Left ventricle myocardium inferior (tissue), 1 donor: ENCODE results near the gene DNM1. TPM values are rescaled to one million over a fixed set of nuclear protein-coding genes. Genes with fewer than 3 reads are reported as not detected.

ENCODE experiments used
- DNase-seq: peaks from one replicate; pipeline ENCODE4 v3.0.0-alpha.2; 2020
- H3K27ac ChIP-seq: fragments of 200-600 bp; replicated peaks from 2 replicates; pipeline ENCODE4 v1.8.0; 2021
- H3K27me3 ChIP-seq: fragments of 200-600 bp; 2 replicates; pipeline ENCODE4 v1.8.0; 2021; ENCODE audit warnings: low read depth
- H3K36me3 ChIP-seq: fragments of 200-600 bp; 2 replicates; pipeline ENCODE4 v1.8.0; 2021
- H3K4me1 ChIP-seq: fragments of 200-600 bp; 2 replicates; pipeline ENCODE4 v1.8.0; 2021
- H3K4me3 ChIP-seq: fragments of 200-600 bp; 2 replicates; pipeline ENCODE4 v1.8.0; 2021; ENCODE audit warnings: mild to moderate bottlenecking, moderate library complexity
- H3K9me3 ChIP-seq: fragments of 200-600 bp; replicated peaks from 2 replicates; pipeline ENCODE4 v1.8.0; 2021
- intact Hi-C: fragments of 100-400 bp; cut with micrococcal nuclease; formaldehyde crosslinking; loops from one replicate; pipeline ENCODE4 v1.11.0; 2022
- total RNA-seq: library from RNA; stranded (reverse); fragmentation: NEBNext Ultra II Directional; extraction: Animal tissue kit (Norgen Biotek cat#: 25700); gene quantifications from one replicate; pipeline ENCODE4 v1.2.1, GENCODE V29; 2021
- TF ChIP-seq, protein P1 (sequence below): fragments of 200-600 bp; IDR thresholded peaks from 2 replicates; pipeline ENCODE4 v1.8.0; 2021; ENCODE audit warnings: antibody characterized with exemption, mild to moderate bottlenecking, borderline replicate concordance
- donor health status: DM: no; HTN: yes; CAD: no; lungs with severe emphysema.

The DNM1 gene
- total RNA-seq, 1 donor from 2014 or later, result 4.9 TPM

DNA sequence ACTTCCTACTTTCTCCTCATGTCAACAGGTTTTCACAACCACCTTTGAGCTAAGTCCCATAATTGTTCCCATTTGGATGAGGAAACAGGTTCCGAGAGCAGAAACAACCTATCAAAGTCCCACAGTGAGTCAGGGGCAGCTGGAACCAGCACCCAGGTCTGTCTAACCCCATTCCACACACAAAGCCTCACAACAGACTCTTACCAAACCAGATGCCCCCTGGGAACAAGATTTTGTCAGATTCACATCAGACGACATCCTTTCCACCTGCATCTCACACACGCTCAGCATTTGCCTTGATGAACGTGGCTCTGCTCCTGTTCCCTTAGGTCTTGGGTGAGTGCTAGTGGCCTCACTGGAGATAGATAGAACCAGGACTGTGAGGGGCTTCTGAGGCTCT, 89.9 kb downstream of the DNM1 start:
- Histone ChIP-seq H3K27ac (no peak overlapping the region), H3K4me3 (no peak overlapping the region), H3K36me3 (peaks cover 19% of the 10 kb centered on the region), H3K9me3 (no peaks in the 10 kb centered on the region), H3K27me3 (no peaks in the 10 kb centered on the region), H3K4me1 (peaks cover 4% of the 10 kb centered on the region)
- TF ChIP-seq, protein P1, sequence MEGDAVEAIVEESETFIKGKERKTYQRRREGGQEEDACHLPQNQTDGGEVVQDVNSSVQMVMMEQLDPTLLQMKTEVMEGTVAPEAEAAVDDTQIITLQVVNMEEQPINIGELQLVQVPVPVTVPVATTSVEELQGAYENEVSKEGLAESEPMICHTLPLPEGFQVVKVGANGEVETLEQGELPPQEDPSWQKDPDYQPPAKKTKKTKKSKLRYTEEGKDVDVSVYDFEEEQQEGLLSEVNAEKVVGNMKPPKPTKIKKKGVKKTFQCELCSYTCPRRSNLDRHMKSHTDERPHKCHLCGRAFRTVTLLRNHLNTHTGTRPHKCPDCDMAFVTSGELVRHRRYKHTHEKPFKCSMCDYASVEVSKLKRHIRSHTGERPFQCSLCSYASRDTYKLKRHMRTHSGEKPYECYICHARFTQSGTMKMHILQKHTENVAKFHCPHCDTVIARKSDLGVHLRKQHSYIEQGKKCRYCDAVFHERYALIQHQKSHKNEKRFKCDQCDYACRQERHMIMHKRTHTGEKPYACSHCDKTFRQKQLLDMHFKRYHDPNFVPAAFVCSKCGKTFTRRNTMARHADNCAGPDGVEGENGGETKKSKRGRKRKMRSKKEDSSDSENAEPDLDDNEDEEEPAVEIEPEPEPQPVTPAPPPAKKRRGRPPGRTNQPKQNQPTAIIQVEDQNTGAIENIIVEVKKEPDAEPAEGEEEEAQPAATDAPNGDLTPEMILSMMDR, result no peak
- no peak for DNase-seq
- intact Hi-C loops, result no loop called here

DNA sequence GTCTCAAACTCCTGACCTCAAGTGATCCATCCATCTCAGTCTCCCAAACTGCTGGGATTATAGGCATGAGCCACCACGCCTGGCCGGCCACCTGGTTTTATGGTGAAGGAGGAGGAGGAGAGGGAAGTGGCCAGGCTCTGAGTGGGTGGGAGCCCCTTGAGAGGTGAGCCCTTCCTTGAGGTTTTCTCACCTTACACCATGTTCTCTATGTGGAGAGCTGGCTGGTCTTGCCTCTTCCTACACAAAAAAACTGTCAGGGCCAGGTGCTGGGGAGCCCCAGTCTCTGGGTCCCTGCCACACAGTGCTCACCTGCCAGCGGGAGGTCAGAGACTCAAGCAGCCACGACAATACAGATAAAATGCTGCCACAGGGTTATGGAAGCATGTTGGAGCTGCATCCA, 91.0 kb downstream of the DNM1 start:
- Histone ChIP-seq H3K4me3 (no peak overlapping the region), H3K9me3 (no peaks in the 10 kb centered on the region)
- intact Hi-C loops, result no loop called here

DNA sequence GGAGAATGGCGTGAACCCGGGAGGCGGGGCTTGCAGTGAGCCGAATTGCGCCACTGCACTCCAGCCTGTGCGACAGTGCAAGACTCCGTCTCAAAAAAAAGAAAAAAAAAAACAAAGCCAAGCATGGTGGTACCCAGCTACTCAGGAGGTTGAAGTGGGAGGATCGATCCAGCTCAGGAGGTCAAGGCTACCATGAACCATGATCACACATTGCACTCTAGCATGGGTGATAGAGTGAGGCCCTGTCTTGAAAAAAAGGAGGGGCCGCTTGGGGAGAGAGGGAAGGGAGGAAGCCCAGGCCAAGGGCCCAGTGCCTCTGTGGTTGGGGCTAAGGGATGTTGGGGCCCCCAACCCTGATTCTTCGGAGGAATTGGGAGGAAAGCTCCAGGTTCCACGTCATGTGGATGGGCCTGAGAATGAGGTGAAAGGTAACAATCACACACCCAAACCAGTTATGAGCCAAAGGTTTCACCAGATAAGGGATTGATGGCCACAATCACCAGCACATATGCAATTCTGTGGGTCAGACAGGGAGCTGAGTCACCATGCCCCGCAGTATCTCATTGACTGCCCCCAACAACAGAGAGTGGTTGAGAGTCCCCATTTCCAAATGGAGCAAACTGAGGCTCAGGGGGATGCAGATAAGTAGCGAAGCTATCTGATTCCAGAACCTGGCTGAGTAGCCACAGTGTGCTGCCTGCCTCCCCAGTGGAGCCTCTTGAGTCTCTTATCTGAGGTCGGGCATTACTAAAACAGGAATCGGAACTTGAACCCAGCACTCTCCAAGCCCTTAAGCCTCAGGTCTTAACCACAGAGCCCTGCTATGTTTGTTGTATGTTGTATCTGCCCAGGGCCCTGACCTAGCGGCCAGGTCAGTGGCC, 93.4 kb downstream of the DNM1 start:
- TF ChIP-seq, protein P1, result no peak
- Histone ChIP-seq H3K4me1 (peaks cover 4% of the 10 kb centered on the region), H3K9me3 (no peaks in the 10 kb centered on the region), H3K27ac (no peak overlapping the region), H3K36me3 (peaks cover 7% of the 10 kb centered on the region), H3K27me3 (no peaks in the 10 kb centered on the region), H3K4me3 (no peak overlapping the region)
- DNase-seq, result no peak
- intact Hi-C loops, result no loop called here

More for the DNA sequence above, 91.0 kb downstream of the DNM1 start:
- H3K27ac ChIP-seq, result no peak overlapping the region
- no peak for DNase-seq
- TF ChIP-seq, protein P1, result no peak
- H3K27me3 ChIP-seq, result no peaks in the 10 kb centered on the region
- H3K36me3 ChIP-seq, result peaks cover 12% of the 10 kb centered on the region
- peaks cover 4% of the 10 kb centered on the region for H3K4me1 ChIP-seq

DNA sequence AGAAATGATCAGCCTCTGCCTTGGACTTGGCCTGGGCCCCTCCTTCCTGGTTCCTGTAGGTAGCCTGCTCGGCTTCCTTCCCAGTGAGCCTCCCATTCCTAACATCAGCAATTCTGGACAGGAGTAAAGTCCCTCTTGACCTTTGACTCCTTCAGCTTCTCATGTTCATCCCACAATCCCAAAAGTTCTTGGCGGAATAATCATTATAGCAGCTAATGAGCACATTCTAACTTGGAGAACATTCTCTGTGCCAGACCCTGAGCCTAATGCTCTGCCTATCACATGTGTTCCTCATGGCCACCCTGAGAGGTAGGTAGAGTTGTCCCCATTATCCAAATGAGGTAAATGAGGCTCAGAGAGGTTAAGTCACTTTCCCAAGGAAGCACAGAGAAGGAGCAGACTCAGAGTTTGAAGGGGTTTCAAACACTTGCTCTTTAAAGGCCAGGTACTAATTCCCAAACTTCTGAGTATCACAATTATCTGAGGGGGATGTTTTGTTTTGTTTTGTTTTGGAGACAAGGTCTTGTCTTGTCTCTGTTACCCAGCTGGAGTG, 94.1 kb downstream of the DNM1 start:
- H3K27ac ChIP-seq, result no peak overlapping the region
- no peak overlapping the region for H3K4me3 ChIP-seq
- H3K9me3 ChIP-seq, result no peaks in the 10 kb centered on the region
- H3K4me1 ChIP-seq, result peaks cover 4% of the 10 kb centered on the region
- H3K27me3 ChIP-seq, result no peaks in the 10 kb centered on the region
- TF ChIP-seq, protein P1, result no peak
- DNase-seq, result no peak
- peaks cover 7% of the 10 kb centered on the region for H3K36me3 ChIP-seq
- intact Hi-C loops, result no loop called here

DNA sequence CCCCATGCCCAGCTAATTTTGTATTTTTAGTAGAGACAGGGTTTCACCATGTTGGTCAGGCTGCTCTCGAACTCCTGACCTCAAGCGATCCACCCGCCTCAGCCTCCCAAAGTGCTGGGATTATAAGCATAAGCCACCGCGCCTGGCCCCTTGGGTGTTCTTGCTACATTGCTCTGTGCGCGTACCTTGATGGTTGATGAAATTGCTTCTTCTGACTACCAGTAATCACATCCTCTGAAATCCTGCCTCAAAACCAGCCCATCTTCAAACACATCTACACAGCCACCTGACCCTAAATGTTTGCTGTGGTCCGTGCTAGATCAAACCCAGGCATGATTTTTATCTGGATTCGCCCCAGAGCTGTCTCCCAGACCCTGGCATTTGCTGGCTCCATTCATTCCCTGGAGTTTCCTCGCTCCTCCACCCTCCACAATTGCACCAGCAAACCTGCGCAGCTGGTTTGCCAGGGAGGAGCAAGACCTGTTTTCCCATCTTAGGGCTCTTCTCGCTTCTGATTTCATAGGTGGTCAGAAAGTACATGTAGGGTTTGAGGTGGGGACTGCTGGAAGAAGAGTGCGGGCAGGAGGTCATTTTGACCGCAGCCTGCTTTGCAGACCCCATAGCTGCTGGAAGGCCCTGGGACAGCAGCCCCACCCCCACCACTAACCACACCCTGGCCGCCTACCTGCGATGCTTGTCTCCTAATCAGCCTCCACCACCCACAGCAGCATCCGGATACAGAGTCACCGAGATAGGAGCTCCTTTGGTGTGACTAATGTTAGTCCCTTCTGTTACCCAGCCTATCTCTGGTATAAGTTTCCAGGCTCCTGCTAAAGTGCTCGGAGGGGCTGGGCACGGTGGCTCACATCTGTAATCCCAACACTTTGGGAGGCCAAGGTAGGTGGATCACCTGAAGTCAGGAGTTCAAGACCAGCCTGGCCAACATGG, 95.6 kb downstream of the DNM1 start:
- Histone ChIP-seq H3K36me3 (peaks cover 6% of the 10 kb centered on the region), H3K4me3 (no peak overlapping the region), H3K27me3 (no peaks in the 10 kb centered on the region), H3K4me1 (peaks cover 4% of the 10 kb centered on the region), H3K9me3 (no peaks in the 10 kb centered on the region), H3K27ac (no peak overlapping the region)
- intact Hi-C loops, result no loop called here
- no peak for DNase-seq
- TF ChIP-seq, protein P1, result no peak
